SIG-M5 (cell line): Measurements from ENCODE around the gene CCDC66.
"Not testable (repeated sequence)": the region's sequence is repeated elsewhere in the genome, so short reads cannot be mapped to it uniquely, and the experiment has no call there.

ENCODE experiments used
- DNase-seq: peaks from one replicate; lab custom pipeline; 2025; lab: John Stamatoyannopoulos, UW

Gene CCDC66

DNA sequence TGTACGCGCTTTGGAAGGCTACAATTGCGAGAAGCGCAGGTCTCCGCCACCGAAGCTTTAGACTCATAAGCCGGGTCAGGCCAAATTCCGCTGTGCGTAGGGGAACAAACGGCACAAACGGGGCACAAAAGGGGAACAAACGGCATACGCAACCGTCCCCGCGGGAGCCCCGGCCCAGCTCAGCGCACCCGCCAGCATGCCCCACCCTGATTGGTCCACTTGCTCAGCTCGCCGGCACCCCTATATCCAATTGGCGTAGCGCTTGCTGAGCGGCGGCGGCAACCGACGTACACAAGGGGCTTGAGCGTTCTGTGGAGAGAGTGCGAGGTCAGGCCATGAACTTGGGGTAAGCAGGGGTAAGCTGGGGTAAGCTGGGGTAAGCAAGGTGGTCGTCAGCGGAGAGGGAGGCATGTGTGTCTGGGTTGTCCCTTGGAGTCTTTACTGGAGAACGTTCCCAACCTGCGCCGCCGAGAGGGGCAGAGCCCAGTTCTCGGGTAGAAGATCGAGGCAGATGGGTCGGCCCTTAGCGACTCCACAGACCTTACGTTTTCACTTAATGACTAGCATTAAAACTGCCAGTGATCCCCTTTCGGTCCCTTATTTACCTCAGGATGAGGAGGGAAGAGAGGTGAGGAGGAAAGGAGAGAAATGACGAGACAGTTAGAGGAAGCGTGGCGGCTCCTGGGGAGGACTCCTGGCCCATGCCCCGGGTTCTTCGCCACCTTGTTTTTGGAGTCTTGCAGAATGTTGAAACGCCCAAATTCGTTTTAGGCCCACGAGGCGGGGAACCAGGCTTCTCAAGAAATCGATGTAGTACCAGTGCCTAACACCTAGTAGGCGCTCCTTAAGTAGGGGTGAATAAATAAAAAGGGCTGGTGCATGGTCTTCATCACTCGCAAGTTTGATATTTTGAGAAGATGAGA is at the start of gene CCDC66:
CCDC66 (plus strand) TSS at position 268 of the 923 bp plus-strand sequence; CDS start at position 336, 68 bp downstream.
- peak; percentile 66 for DNase-seq

GRCh38 chr3:56519641-56520040 is 37.3 kb upstream of the CCDC66 start:
- DNase-seq, result no peak

DNA sequence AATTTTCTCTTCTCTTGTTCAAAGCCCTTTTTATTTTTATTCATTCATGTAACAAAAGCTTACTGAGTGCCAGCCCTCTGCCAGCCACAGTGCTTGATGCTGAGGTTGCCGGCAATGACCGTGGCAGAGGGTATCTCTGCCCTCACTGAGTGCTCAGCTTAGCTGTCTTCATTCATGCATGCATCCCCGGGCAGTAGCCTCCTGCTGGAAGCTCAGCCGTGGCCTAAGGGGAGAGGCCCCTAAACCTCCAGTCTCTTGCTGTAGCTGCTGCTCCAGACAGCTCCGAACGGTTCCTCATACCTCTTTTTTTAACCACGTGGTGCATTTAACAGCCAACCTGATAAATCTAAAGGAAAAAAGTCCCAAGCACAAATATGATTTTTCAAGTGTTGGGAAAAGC is 34.6 kb upstream of the CCDC66 start:
- DNase-seq, result no peak

DNA sequence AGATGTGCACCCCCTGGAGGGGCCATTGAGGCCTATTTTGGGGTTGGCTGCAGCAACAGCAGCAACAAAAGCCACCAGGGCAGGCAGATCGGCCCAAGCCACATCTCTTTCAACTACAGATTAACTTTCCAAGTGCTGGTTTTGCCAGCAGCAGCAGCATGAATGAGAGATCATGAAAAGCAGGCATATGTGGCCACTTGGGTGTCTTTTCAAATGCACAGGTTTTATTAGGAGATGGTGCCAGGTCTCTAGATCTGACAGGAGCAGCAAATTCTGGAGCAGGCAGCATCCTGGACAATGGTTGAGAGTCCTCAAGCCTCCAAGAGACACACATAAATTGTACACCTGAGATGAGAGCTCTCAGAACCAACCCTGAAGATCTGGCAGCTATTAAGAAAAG is 31.7 kb upstream of the CCDC66 start:
- no peak for DNase-seq

- DNase-seq, result no peak
Measured at GRCh38 chr3:56536735-56537134, 20.2 kb upstream of the CCDC66 start.

GRCh38 chr3:56547486-56547885 is 9.5 kb upstream of the CCDC66 start:
- DNase-seq, result no peak

GRCh38 chr3:56557831-56558170 is 826 bp downstream of the CCDC66 start:
- DNase-seq, result no peak

DNA sequence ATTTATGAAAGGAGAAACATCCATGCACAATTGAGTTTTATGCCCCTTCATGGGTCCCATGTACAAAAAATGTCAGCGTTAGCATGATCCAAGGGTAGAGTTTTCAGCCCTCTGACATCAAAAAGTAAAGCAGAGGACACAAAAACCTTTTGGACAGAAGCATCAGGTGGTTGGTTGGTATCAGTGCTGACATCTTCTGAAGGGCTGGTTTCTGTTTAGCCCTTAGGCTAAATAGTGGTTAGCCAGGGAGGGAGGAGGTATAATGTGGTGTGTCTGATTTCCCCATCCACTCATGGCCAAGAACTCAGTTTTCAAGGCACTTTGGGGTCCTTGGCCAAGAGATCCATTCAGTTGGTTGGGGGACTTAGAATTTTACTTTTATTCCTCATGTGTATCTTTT is 16.5 kb downstream of the CCDC66 start:
- DNase-seq, result no peak

DNA sequence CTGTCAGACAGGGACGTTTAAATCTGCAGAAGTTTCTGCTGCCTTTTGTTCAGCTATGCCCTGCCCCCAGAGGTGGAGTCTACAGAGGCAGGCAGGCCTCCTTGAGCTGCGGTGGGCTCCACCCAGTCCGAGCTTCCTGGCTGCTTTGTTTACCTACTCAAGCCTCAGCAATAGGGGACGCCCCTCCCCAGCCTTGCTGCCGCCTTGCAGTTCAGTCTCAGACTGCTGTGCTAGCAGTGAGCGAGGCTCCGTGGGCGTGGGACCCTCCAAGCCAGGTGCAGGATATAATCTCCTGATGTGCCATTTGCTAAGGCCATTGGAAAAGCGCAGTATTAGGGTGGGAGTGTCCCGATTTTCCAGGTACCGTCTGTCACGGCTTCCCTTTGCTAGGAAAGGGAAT is 25.0 kb downstream of the CCDC66 start:
- not testable (repeated sequence) for DNase-seq

- DNase-seq, result not testable (repeated sequence)
Measured at GRCh38 chr3:56584275-56584674, 27.3 kb downstream of the CCDC66 start.

GRCh38 chr3:56590814-56591213 is 33.8 kb downstream of the CCDC66 start:
- no peak for DNase-seq

DNA sequence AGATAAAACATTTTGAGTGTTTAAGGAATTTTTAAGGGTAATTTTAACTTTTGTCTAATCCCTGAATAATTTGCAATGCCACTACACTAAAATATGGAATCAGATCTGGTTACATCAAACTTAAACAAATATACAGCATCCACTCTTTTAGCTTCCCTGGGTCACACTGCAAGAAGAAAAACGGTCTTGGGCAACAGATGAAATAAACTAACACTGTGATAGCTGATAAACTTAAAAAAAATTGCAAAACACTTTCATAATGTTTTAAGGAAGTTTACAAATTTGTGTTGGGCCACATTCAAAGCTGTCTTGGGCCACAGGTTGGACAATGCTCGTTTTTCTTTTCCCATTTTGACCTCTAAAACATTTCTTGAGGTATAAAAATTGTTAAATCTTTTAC is 34.3 kb downstream of the CCDC66 start:
- DNase-seq, result peak; percentile 12

- no peak for DNase-seq
Measured at GRCh38 chr3:56593455-56594158, 36.6 kb downstream of the CCDC66 start.

- no peak for DNase-seq
Measured at GRCh38 chr3:56595975-56596840, 39.2 kb downstream of the CCDC66 start.

- DNase-seq, result not testable (repeated sequence)
Measured at GRCh38 chr3:56608479-56608878, 51.5 kb downstream of the CCDC66 start.

DNA sequence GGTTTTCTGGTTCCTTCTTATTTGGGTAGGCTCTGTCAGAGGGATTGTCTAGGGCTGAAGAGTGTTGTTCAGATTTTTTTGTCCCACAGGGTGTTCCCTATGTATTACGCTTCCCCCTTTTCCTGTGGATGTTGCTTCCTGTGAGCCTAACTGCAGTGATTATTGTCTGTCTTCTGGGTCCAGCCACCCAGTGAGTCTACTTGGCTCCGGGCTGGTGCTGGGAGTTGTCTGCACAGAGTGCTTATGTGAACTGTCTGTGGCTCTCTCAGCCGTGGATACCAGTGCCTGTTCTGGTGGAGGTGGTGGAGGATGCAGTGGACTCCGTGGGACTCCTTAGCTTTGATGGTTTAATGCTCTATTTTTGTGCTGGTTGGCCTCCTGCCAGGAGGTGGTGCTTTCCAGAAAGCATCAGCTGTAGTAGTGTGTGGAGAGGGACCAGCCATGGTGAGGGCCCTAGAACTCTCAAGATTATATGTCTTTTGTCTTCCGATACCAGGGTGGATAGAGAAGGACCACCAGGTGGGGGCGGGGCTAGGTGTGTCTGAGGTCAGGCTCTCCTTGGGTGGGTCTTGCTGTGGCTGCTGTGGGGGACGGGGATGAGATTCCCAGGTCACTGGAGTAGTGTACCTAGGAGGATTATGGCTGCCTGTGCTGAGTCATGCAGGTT is 53.8 kb downstream of the CCDC66 start:
- no peak for DNase-seq

GRCh38 chr3:56611364-56611763 is 54.4 kb downstream of the CCDC66 start:
- no peak for DNase-seq

DNA sequence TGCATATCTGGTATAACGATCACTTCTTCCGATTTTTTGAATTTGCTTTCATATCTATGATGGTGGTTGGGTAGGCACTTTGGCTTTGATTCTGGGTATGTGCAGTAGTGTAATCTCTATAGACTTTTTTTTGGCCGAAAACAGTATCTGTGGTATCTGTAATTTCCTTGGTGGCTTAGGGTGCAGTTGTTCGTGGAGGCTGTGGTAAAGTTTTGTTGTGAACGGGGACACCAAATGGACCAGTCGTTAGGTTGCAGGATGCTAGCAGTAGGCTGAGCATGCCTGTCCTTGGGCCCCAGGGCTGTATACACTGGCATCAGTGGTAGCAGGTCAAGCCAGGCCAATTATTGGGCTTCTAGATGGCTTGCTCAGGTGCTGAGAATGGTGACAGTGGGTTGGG is 55.2 kb downstream of the CCDC66 start:
- no peak for DNase-seq

DNA sequence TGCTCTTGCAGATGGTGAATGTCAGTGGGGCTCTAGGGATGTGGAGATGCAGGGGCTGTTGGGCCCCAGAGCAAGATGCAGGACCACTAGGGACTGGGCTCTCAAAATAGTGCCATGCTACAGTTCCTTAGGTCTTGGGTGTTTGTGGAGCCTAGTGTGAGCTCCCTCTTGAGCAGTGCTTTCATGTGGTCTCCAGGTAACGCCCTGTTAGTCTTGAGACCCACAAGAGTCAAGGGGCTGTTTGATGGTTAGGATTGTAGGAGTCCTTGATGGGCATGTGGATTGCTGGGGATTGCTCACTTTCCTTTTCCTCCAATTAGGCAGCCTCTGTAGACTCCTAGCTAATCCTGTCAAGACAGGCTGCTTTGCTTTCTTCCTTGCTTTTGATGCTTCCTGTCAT is 56.0 kb downstream of the CCDC66 start:
- DNase-seq, result no peak

DNA sequence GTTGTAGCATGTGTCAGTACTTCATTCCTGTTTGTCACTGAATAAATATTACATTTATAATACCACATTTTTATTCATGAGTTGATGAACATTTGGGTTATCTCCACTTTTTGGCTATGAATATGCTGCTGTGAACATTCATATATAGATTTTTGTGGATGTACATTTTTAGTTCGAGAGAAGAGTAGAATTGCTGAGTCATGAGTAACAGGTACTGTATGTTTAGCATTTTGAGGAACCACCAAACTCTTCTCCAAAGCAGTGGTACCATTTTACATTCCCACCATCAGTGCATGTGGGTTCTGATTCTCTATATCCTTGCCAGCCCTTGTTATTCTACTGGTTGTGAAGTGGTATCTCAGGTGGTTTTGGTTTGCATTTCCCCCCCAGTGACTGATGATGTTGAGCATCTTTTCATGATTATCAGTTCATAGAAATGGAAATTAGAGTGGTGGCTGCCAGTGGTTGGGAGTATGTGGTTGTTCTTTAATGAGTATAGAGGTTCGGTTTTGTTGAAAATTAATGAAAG is 59.6 kb downstream of the CCDC66 start:
- no peak for DNase-seq

DNA sequence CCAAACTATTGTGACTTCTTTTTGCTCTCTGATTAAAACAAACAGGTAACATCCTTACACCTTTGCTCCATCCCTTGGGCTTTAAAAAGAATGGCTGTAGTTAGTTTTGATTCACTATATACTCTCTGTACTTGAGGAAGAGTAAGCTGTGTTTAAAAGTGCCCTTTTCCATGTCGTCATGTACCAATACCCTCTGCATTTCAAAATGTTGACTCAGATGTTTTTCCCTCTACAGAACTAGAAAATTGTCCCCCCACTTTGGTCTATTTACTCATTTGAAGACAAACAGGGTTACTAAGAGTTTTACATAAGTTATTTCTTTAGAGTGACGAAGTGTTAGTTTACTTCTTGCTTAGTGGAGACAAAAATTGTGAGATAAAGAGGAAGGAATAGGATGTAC is 63.4 kb downstream of the CCDC66 start:
- DNase-seq, result no peak

DNA sequence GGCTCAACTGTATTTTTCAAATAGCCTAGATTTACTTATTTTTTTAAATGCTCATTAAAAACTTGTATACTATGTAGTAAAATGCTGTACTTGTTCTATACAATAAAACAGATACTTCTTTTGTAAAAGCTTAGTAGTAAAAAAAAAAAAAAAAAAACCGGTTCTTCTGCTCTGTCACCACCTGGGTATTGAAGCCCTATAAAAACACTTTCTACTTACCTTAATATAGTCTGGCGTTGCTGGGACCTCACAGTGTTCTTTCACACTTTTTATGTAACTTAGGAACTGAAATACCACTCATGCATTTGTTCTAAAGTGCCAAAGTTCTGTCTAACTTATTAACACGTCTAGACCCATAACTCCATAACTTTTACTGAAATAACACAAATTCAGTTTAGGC is 64.7 kb downstream of the CCDC66 start:
- DNase-seq, result no peak
